Measurements from ENCODE around the gene B3GNT9.
A peak's percentile ranks its signal among the peaks of the same experiment; 100 is the strongest.

Gene B3GNT9

DNA sequence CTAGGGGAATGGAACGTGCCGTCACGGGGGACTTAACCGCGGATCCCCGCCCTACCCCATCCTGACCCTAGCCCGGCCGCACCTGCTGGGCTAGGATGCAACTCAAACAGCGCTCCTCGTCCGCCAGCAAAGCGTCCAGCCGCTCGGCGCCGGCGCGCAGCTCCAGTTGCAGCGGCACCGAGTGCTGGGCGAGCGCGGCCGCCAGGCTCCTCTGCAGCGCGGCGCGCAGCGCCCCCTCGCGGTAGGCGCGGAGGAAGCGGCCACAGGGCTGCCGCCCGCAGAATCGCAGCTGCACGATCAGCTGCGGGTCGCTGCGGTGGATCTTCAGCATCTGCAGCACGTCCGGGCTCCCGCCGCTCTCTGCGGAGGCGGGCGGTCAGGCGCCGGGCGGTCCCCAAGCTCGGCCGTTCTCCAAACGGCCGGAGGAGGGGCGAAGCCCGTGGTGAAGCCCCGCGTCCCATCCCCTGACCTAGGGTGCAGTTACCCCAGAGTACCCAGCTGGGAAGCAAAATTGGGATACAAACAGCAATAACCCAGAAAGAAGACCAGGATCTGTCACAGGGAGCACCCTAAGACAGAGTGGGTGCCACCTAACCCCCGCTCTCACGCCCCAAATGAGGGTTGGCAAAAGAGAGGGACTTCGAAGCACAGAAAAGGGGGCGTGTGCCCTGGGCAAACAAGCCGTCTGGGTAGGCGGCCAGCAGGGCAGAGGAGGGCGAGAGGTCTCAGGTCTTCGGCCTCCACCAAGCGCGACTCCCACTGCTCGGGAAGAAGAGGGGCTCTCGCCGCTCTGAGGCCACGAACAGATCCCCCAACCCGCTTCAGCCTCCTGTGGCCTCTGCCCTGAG lies 4.7 kb upstream of the B3GNT9 start:
- no peaks in the 10 kb centered on the region for H3K36me3 ChIP-seq (ENCODE audit: insufficient read depth, low read length)
- no peaks in the 10 kb centered on the region for H3K27me3 ChIP-seq (ENCODE audit: control insufficient read depth, insufficient read depth, low read length)
- H3K4me1 ChIP-seq (ENCODE audit: control insufficient read depth, insufficient read depth, low read length) = peaks cover 20% of the 10 kb centered on the region
- no peak overlapping the region for H3K9ac ChIP-seq (ENCODE audit: low read depth, low read length)
- peak overlapping the region; percentile 57 for H3K4me3 ChIP-seq (ENCODE audit: low read length)
- no peaks in the 10 kb centered on the region for H3K9me3 ChIP-seq (replicated peaks; ENCODE audit: low read length)
- H3K4me2 ChIP-seq (ENCODE audit: low read length) = peak overlapping the region; percentile 87

DNA sequence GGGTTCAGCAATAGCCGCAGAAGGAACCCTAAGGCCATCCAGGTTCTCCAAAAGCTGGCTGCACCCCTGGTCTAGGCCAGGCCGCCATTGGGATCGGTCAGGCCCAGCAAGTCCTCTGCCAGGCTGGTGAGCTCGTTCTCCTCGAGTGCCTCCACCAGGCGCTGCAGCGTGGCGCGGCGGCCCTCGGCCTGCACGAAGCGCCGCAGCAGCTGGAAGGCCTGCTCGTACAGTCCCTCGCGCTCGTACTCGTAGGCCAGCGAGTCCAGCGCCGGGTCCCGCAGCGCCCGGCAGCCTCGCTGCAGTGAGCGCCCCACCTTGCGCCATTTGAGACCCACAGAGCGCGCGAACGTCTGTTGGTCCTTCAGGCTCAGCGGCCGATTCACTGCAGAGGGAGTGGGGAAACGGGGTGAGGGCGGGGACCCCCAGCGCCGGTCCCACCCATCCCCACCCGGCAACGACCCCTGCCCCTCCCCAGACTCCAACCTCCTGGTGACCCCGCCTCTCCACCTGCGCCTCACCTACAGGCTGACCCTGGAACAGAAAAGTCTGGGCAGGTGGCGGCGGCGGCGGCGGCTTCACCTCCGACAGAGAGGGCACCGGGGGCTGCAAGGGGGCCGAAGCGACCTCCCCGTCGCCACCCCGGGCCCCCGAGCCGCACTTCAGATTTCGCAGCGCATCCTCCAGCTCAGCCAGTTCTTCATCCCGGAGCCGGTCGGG lies 3.9 kb upstream of the B3GNT9 start:
- H3K4me1 ChIP-seq (ENCODE audit: control insufficient read depth, insufficient read depth, low read length) = peaks cover 25% of the 10 kb centered on the region
- no peak overlapping the region for H3K9ac ChIP-seq (ENCODE audit: low read depth, low read length)
- H3K4me2 ChIP-seq (ENCODE audit: low read length) = peak overlapping the region; percentile 87
- peak overlapping the region; percentile 57 for H3K4me3 ChIP-seq (ENCODE audit: low read length)
- no peaks in the 10 kb centered on the region for H3K27me3 ChIP-seq (ENCODE audit: control insufficient read depth, insufficient read depth, low read length)
- peaks cover 4% of the 10 kb centered on the region for H3K36me3 ChIP-seq (ENCODE audit: insufficient read depth, low read length)
- no peaks in the 10 kb centered on the region for H3K9me3 ChIP-seq (replicated peaks; ENCODE audit: low read length)

DNA sequence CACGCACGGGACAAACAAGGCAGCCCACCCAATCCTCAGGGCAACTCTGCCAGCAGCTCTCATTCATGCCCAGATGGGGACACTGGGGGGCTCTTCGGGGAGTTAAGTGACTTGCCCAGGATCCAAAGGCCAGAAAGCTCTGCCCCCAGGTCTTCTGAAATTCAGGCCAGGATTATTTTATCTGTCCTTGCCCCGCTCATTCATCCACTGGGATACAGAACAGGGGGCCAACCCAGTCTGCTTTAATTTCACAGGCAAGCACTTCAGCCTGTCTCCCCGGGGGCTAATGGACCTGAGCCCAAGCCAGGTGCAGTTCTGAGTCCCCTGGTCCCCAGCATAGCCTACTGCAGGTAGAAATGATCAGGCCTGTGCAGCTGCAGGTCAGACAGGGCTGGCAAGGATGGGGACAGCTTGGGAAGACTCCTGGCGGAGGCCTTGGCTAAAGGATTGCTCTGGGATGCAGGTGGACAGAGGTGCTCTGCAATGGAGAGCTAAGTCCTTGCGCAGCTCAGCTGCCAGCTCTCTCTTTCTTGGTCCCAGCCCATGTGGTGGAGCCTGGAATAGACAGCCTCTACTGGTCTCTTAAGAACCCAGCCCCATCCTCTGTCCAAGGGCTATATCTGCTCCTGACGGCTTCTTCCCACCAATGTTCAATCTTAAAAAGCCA lies 766 bp upstream of the B3GNT9 start:
- H3K9me3 ChIP-seq (replicated peaks; ENCODE audit: low read length) = no peaks in the 10 kb centered on the region
- H3K27me3 ChIP-seq (ENCODE audit: control insufficient read depth, insufficient read depth, low read length) = no peaks in the 10 kb centered on the region
- peaks cover 21% of the 10 kb centered on the region for H3K4me1 ChIP-seq (ENCODE audit: control insufficient read depth, insufficient read depth, low read length)
- H3K4me2 ChIP-seq (ENCODE audit: low read length) = peak overlapping the region; percentile 90
- peak overlapping the region; percentile 89 for H3K4me3 ChIP-seq (ENCODE audit: low read length)
- H3K36me3 ChIP-seq (ENCODE audit: insufficient read depth, low read length) = peaks cover 28% of the 10 kb centered on the region
- peak overlapping the region; percentile 93 for H3K9ac ChIP-seq (ENCODE audit: low read depth, low read length)

DNA sequence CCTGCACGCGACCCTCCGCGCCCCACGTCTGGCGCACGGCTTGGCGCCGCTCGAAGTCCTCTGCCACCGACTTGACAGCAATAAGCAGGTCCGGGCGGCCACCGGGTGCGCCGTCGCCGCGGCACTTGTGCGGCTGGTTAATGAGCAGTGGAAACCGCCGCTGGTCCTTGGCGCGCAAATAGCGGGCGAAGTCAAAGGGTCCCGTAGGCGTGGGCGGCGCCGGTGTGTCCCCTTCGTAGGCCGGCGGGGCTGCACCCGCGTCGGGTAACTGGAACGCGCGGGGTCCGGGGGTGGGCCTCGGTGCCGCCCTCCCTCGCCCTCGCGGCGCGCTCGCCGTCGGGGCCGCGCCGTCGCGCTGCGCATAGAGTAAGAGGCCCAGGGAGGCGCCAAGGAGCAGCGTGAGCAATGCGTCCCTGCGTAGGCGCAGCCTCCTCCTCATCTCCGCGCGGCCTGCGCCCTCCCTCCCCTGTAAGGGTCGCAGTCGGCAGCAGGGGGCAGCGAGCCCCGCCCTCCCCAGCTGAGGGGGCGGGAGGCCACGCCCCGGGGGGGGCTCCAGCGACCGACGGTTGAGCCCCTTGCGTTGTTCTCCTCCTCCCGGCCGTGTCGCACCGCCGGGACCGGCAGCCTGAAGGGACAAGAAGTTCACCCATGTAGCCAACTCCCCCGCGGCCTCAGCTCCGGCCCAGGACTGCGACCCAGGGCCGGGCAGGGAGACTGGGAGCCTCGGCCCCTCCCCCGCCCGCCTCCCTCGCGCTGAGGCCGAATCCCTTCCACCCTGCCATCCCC lies 558 bp downstream of the B3GNT9 start:
- no peaks in the 10 kb centered on the region for H3K27me3 ChIP-seq (ENCODE audit: control insufficient read depth, insufficient read depth, low read length)
- H3K9ac ChIP-seq (ENCODE audit: low read depth, low read length) = peak overlapping the region; percentile 93
- H3K36me3 ChIP-seq (ENCODE audit: insufficient read depth, low read length) = peaks cover 42% of the 10 kb centered on the region
- H3K4me3 ChIP-seq (ENCODE audit: low read length) = peak overlapping the region; percentile 89
- no peaks in the 10 kb centered on the region for H3K9me3 ChIP-seq (replicated peaks; ENCODE audit: low read length)
- peak overlapping the region; percentile 90 for H3K4me2 ChIP-seq (ENCODE audit: low read length)
- peaks cover 17% of the 10 kb centered on the region for H3K4me1 ChIP-seq (ENCODE audit: control insufficient read depth, insufficient read depth, low read length)

DNA sequence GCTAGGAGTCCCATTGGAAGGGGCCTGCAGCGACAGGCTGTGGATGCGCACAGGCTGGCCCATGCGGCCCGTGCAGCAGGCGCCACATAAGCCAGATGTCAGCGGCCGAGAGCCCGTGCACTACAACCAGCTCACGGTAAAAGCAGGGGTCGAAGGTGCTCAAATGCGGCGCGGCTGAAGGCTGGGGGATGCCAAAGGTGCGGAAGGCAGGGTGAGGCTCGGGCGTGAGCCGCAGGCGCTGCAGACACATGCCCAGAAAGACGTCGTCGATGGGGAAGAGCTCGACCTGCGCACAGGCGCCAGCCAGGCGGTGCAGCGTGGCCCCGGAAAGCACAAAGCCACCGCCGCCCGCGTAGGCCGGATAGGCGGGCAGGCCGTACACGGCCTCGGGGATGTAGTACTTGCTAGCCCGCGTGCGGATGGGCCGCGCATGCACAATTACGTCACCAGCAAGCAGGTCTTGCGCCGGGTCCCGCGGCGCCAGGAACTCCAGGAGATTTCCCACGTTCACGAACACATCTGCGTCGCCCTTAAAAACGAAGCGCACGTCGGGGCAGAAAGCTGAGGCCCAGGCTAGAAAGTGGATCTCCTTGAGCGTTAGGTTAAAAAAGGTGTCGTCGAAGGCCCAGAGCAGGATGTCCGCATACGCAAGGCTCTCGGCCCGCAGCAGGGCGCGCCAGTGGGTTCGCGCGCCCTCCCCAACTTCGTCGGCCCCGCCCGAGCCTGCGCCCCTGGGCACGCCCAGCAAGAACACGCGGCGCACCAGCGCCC lies 1.3 kb downstream of the B3GNT9 start:
- H3K4me2 ChIP-seq (ENCODE audit: low read length) = peak overlapping the region; percentile 90
- no peak overlapping the region for H3K9ac ChIP-seq (ENCODE audit: low read depth, low read length)
- H3K4me1 ChIP-seq (ENCODE audit: control insufficient read depth, insufficient read depth, low read length) = peaks cover 14% of the 10 kb centered on the region
- H3K27me3 ChIP-seq (ENCODE audit: control insufficient read depth, insufficient read depth, low read length) = no peaks in the 10 kb centered on the region
- peaks cover 49% of the 10 kb centered on the region for H3K36me3 ChIP-seq (ENCODE audit: insufficient read depth, low read length)
- no peaks in the 10 kb centered on the region for H3K9me3 ChIP-seq (replicated peaks; ENCODE audit: low read length)
- H3K4me3 ChIP-seq (ENCODE audit: low read length) = peak overlapping the region; percentile 89

DNA sequence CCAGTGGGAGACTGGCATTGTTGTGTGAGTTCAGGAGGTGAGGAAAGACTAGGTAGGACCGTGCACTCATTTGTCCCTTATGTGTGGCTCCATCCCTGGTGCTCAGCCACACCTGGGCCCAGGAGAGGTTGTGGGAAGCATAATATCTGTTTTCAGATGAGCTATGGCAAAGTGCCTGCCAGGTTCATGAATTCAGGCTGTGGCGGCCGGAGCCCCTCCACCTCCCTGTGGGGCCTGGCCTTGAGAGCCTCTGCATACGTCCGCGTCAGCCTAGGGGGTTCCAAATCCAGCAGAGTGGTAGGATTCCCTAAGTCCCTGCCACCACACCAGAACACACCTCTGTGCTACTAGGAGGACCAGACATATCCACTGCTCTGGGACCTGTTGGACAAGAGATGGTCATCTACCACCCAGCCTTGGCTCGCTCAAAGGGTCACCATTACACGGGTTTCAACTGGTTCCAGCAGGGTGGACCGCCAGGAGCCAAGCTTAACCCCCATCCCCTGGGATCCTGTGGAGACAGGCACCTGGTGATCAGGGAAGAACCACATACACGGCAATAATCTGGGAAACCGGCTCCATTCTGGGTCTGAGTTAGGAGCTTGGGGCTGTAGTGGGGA lies 2.0 kb downstream of the B3GNT9 start:
- H3K9ac ChIP-seq (ENCODE audit: low read depth, low read length) = no peak overlapping the region
- peaks cover 14% of the 10 kb centered on the region for H3K4me1 ChIP-seq (ENCODE audit: control insufficient read depth, insufficient read depth, low read length)
- no peak overlapping the region for H3K4me3 ChIP-seq (ENCODE audit: low read length)
- peaks cover 56% of the 10 kb centered on the region for H3K36me3 ChIP-seq (ENCODE audit: insufficient read depth, low read length)
- no peak overlapping the region for H3K4me2 ChIP-seq (ENCODE audit: low read length)
- no peaks in the 10 kb centered on the region for H3K27me3 ChIP-seq (ENCODE audit: control insufficient read depth, insufficient read depth, low read length)
- H3K9me3 ChIP-seq (replicated peaks; ENCODE audit: low read length) = no peaks in the 10 kb centered on the region

DNA sequence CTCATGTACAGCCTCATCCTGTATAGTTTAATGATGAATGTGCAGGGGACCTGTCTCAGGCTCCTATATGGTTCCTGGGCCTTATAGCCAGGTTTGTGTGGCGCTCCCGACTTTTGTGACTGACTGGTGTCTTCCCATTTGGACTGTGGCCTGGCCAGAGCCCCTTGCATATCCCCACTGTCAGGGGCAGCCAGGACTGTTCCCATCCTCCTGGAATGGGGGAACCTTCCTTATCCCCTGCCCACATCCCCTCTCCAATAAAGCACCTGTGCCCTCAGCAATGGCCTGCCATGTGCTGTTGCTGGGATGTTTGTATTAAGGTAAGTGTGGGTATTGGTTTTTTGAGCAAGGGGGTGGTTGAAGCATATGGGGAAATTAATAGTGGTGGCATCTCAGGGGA lies 2.6 kb downstream of the B3GNT9 start:
- Histone ChIP-seq H3K4me3 (ENCODE audit: low read length) (no peak overlapping the region), H3K9ac (ENCODE audit: low read depth, low read length) (no peak overlapping the region), H3K27me3 (ENCODE audit: control insufficient read depth, insufficient read depth, low read length) (no peaks in the 10 kb centered on the region), H3K36me3 (ENCODE audit: insufficient read depth, low read length) (peaks cover 59% of the 10 kb centered on the region), H3K4me2 (ENCODE audit: low read length) (no peak overlapping the region), H3K9me3 (replicated peaks; ENCODE audit: low read length) (no peaks in the 10 kb centered on the region), H3K4me1 (ENCODE audit: control insufficient read depth, insufficient read depth, low read length) (peaks cover 14% of the 10 kb centered on the region)

DNA sequence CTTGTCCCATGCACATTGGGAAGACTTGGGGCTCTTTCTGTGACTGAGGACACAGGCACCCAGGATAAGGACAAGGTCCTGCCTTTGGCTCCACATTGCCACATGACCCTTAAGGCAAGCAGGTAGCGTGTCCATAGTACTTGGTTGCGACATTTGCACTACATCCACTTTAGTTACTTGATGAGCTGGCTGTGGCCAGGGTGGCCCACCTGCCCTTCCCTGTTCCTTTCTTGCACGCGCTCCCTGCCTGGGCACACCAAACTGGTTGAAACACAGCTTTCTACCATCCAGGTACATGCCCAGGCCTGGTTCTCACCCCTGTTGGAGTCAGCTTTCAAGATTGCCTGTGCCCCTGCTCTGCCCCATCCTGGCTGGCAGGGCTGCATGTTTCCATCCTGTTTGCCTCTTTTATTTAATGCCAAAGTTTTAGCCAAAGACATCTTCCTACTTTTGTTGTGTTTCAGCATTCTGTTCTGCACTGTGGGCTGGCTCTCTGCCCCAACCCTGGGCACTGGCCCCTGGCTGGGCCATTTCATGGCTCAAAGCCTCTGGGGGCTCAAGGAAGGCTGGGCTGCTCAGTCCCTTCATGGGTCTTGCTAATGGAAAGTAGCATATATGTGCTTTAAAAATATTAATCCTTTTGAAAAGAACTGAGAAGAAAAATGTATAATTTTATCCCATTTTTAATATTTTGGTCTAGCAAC lies 3.2 kb downstream of the B3GNT9 start:
- no peak overlapping the region for H3K4me2 ChIP-seq (ENCODE audit: low read length)
- H3K4me3 ChIP-seq (ENCODE audit: low read length) = no peak overlapping the region

DNA sequence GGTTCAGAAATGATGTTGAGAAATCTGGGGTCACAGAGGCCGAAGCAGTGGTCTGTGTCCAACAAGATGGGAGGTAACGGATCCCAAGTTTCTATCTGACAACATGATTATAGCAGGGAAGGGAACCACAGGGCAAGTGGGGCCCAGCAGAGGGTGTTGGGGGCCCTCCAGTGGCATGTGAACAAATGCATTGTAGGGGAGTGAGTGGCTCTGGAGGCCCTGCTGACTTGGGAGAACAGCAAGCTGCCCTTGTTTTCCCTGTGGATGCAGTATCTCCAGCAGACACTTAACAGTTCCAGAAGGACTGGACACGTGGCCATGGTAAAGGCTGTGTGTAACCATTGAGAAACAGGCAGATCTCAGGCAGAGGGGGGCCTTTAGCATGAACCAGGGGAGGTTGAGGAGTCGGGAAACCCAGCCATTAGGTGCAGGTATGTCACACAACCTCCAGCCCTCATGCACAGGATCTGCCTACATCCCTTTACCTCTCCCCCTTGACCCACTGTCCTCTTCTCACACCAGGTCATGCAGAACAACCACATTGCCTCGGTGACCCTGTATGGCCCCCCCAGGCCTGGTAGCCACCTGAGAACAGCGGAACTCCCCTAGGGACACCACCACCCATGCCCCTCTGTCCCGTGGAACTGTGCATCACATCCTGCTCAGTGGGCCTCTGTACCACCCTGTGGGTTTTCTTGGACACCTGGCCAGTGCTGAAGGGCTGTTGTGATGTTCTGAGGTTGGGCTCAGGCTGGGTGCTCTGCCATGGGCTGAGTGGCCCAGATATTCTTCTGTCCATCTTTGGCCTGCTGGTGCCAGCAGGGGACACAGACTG lies 4.1 kb downstream of the B3GNT9 start:
- Histone ChIP-seq H3K4me3 (ENCODE audit: low read length) (no peak overlapping the region), H3K27me3 (ENCODE audit: control insufficient read depth, insufficient read depth, low read length) (no peaks in the 10 kb centered on the region), H3K4me1 (ENCODE audit: control insufficient read depth, insufficient read depth, low read length) (peaks cover 14% of the 10 kb centered on the region), H3K4me2 (ENCODE audit: low read length) (no peak overlapping the region), H3K36me3 (ENCODE audit: insufficient read depth, low read length) (peaks cover 69% of the 10 kb centered on the region), H3K9me3 (replicated peaks; ENCODE audit: low read length) (no peaks in the 10 kb centered on the region), H3K9ac (ENCODE audit: low read depth, low read length) (no peak overlapping the region)

More for the DNA sequence above, 3.2 kb downstream of the B3GNT9 start:
- Histone ChIP-seq H3K36me3 (ENCODE audit: insufficient read depth, low read length) (peaks cover 62% of the 10 kb centered on the region), H3K9me3 (replicated peaks; ENCODE audit: low read length) (no peaks in the 10 kb centered on the region), H3K27me3 (ENCODE audit: control insufficient read depth, insufficient read depth, low read length) (no peaks in the 10 kb centered on the region), H3K4me1 (ENCODE audit: control insufficient read depth, insufficient read depth, low read length) (peaks cover 14% of the 10 kb centered on the region), H3K9ac (ENCODE audit: low read depth, low read length) (no peak overlapping the region)
